GM19463 (cell line): ENCODE data around the gene ME1.
"Not testable (repeated sequence)": the region's sequence is repeated elsewhere in the genome, so short reads cannot be mapped to it uniquely, and the experiment has no call there.

ENCODE experiments used
- ATAC-seq: cut with Tn5 transposase; IDR thresholded peaks from one replicate; pipeline ENCODE4 v1.9.1; 2021; ENCODE audit warnings: mild to moderate bottlenecking, moderate library complexity; ENCODE audit not compliant: unreplicated experiment

The ME1 gene

GRCh38 chr6:83362349-83362748, 68.5 kb downstream of the ME1 start:
- ATAC-seq, result not testable (repeated sequence)

- no peak for ATAC-seq
Observed at GRCh38 chr6:83359638-83360037, 71.2 kb downstream of the ME1 start.

- ATAC-seq, result no peak
Observed at GRCh38 chr6:83354747-83355146, 76.1 kb downstream of the ME1 start.

- ATAC-seq, result no peak
Observed at GRCh38 chr6:83352424-83353061, 78.3 kb downstream of the ME1 start.

- no peak for ATAC-seq
Observed at GRCh38 chr6:83343121-83343520, 87.7 kb downstream of the ME1 start.

DNA sequence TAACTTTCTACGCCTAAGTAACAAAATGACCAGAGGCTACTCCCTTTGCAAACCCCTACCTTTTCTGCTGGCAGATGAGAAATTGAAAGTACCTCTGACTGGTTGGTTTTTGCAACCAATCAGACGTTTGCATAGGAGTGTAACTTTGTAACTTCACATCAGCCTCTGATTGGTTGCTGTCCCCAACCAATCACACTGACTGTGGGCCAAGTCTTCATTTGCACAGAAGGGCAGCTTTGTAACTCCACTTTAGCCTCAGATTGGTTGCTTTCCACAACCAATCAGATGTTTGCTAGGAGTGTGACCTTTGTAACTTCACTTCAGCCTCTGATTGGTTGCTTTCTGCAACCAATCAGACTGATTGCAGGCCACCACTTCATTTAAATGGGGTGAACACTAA, 89.1 kb downstream of the ME1 start:
- ATAC-seq, result no peak

DNA sequence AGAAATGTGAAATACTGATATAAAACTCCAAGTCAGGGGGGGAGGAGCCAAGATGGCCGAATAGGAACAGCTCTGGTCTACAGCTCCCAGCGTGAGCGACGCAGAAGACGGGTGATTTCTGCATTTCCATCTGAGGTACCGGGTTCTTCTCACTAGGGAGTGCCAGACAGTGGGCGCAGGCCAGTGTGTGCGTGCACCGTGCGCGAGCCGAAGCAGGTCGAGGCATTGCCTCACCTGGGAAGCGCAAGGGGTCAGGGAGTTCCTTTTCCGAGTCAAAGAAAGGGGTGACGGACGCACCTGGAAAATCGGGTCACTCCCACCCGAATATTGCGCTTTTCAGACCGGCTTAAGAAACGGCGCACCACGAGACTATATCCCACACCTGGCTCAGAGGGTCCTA, 96.9 kb downstream of the ME1 start:
- ATAC-seq, result not testable (repeated sequence)

DNA sequence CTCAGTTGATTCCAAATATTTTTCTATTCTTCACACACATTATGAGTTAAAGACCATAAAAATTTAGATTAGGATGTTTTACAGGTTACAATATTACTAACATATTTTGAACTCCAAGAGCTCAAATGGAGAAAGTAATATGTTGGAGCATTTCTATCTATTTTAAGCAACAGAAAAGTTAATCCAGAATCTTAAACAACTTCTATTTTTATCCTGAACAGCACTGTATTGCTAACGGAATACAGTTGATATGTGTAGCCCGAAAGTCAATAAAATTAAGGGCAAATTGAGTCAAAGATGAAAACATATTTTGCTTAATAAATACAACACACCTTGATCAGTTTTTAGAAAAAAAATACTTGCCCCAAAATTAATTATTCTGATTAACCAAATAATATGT, 97.4 kb downstream of the ME1 start:
- no peak for ATAC-seq

DNA sequence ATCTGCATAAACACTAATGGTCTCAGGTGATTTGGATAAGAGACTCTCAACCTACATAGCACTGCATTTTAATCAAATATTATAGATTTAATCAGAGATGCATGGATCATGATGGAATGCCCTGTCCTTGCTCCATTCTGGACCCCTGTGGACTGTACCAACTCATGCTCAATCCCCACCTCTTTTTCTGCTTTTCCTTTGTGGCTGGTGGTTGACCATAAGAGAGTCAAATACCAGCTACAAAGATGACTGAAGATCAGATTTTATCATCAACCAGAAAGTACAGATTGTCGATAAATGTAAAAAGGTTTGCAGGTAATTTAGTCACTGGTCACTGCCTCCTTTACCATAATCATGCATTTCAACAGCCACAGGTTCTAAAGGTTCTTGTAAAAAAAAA, 116.2 kb downstream of the ME1 start:
- ATAC-seq, result no peak

DNA sequence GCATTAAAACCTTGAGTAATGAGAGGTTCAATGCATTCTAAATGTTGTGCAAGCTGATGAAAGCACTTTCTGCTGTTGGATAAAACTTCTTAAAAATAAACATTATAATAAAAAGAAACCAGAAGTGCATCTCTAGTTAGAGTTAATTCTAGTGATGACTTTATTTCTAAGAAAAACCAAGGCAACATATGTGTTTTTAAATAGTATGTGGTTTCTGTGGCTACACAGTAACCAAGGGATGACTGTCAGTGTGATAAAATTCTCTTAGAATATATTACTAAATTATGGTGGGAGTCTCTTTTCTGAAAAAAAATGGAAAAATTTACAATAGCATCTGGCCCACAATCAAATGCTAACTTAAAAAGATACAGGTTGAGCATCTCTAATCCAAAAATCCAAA, 117.0 kb downstream of the ME1 start:
- no peak for ATAC-seq

- no peak for ATAC-seq
Observed at GRCh38 chr6:83311231-83311630, 119.6 kb downstream of the ME1 start.

DNA sequence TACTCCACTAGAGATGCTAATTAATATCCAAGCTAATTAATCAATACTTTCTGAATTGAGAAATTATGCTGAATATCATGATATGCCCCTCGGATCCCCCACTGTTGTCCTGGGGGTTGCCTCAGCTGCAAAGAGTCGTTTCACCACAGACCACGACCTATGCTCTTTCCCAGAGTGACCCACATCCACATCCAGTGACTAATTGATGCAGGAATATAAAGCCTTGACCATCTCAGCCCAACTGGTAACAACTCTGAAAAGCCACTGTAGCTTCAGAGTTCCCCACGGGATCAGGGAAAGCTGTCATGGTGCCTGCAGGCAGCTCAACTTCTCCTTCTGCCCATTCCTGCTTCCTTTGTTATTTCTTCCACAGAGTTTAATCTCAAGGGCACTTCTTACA, 120.8 kb downstream of the ME1 start:
- ATAC-seq, result no peak

DNA sequence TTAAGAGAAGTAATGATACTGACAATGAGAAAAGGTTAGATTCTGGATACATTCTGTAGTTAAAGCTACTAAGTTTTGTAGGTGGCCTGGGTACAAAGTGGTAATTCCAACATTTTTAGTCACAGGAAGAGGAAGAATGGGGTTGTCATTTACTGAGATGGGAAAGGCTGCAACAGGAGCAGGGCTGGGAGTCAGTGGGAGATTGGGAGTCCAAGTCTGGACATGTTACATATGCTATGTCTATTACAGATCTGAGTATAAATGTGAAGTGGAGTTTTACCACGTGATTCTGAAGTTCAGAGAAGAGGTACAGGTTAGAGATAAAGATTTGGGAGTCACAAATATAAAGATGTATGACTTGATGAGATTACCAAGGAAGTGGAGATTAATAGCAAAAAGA, 121.5 kb downstream of the ME1 start:
- no peak for ATAC-seq

GRCh38 chr6:83308833-83309232, 122.0 kb downstream of the ME1 start:
- ATAC-seq, result no peak

DNA sequence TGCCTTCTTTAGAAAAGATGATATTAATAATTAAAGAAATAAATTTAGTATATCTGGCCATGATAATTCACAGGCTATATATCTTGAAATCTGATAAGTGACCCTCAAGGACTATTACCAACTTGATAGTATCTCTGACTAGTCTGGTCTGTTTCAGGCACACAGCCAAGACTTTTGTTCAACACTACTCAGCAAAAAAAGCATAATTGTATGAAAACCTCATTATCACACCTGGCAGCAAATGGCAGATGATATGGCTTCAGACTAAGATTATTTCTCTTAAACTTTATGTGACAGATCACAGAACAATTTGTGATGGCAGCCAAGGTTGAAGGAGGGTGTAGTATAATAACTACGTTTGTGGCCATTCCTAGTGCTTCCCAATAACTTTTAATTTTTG, 123.0 kb downstream of the ME1 start:
- ATAC-seq, result no peak

DNA sequence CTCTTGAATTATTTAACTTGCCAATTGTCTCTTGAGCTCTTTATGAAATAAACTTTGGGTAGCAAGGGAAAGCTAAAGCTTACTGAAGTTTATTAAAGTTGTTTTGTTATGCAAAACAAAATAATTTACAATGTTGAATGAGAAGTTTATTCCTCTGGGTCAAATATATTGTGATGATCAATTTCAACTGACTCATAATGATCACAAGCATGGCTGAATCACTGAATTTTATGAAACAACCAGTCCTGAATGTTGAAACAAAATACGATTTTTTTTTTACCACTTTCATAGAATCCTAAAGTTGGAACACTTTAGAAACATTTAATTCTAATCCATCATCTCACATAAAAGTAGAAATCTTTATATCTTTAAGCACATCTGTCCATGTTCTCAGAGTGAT, 127.4 kb downstream of the ME1 start:
- no peak for ATAC-seq

- ATAC-seq, result no peak
Observed at GRCh38 chr6:83294676-83295075, 136.2 kb downstream of the ME1 start.

- peak; percentile 86 for ATAC-seq
Observed at GRCh38 chr6:83292900-83293843, 137.7 kb downstream of the ME1 start.

- not testable (repeated sequence) for ATAC-seq
Observed at GRCh38 chr6:83287298-83287697, 143.6 kb downstream of the ME1 start.

GRCh38 chr6:83285917-83286316, 144.9 kb downstream of the ME1 start:
- ATAC-seq, result no peak

GRCh38 chr6:83273596-83273995, 157.3 kb downstream of the ME1 start:
- ATAC-seq, result no peak

GRCh38 chr6:83270971-83271719, 159.7 kb downstream of the ME1 start:
- ATAC-seq, result peak; percentile 78
